Bronchial epithelial cell (primary cell): Measurements from ENCODE around the gene LRSAM1. TPM values are rescaled to one million over a fixed set of nuclear protein-coding genes. Genes with fewer than 3 reads are reported as not detected.

Experiments
- DNase-seq: peaks from one replicate; pipeline ENCODE4 v3.0.0-alpha.2; 2010; ENCODE audit warnings: low read depth
- FAIRE-seq: peaks from 2 replicates; lab custom pipeline; 2011; peaks lifted over from hg19 to GRCh38; lab: Jason Lieb, UNC
- H3K27me3 ChIP-seq: 2 replicates; pipeline ENCODE4 v1.5.1; 2011; ENCODE audit warnings: low read length; ENCODE audit not compliant: control insufficient read depth, insufficient read depth
- H3K36me3 ChIP-seq: 2 replicates; pipeline ENCODE4 v1.5.1; 2011; ENCODE audit warnings: low read length; ENCODE audit not compliant: control insufficient read depth, insufficient read depth
- H3K4me3 ChIP-seq: 2 replicates; pipeline ENCODE4 v1.5.1; 2011; ENCODE audit warnings: mild to moderate bottlenecking, low read depth, low read length, control low read depth
- total RNA-seq: library from RNA; depleted of rRNA; stranded (reverse); fragments of >200 nt; gene quantifications from 2 replicates; pipeline ENCODE4 v1.2.1, GENCODE V29; 2014
- TF ChIP-seq, protein P1 (sequence below): IDR thresholded peaks from 2 replicates; pipeline ENCODE4 v1.5.1; 2011; ENCODE audit warnings: mild to moderate bottlenecking, moderate library complexity, low read length, control low read depth, inconsistent platforms; ENCODE audit not compliant: insufficient read depth, severe bottlenecking

LRSAM1 gene
- total RNA-seq, 1 donor from 2014 or later, result 5.3 TPM

DNA sequence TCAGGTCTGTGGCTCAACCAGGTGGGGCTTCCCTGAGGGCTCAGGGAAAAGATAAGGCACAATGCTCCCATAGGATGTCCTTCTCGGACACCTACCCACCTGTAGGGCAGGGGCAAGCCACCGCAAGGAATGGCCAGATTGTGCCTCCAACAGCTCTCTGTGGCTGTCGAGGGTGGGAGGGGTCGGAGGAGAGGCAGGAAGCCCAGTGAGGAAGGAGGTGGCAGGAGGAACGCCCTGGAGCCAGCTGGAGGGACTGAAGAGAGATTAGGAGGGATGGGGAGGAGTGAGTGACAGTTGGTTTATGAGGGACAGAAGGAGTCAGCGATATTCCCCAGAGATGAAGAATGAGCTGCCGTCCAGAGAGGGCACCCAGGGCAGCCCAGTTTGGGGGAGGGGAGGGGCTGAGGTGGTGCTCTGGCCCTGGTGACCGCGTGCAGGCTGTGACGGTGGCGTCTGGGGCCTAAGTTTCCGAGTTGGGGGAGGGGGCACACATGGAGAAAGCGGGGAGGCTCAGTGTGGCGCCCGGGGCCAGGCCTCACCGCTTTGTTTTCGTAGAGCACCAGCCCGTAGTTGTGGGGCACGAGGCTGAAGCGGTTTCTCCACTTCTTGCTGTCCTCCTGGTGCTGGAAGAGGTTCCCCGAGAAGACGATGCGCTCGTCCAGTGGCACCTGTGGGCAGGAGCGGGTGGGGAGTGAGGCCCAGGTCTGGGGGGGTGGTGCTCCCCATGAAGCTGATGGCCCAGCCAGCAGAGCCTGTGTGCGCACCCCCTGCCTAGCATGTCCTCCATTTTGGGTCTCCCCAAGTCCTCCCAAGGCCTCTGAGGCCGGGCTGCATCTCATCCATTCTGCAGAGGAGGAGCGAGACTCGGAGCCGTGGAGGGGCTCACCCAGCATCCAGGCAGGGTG is 75.6 kb downstream of the LRSAM1 start:
- Histone ChIP-seq H3K4me3 (no peak overlapping the region), H3K27me3 (no peaks in the 10 kb centered on the region), H3K36me3 (peaks cover 55% of the 10 kb centered on the region)
- DNase-seq (no peak), FAIRE-seq (no peak)
- TF ChIP-seq, protein P1, sequence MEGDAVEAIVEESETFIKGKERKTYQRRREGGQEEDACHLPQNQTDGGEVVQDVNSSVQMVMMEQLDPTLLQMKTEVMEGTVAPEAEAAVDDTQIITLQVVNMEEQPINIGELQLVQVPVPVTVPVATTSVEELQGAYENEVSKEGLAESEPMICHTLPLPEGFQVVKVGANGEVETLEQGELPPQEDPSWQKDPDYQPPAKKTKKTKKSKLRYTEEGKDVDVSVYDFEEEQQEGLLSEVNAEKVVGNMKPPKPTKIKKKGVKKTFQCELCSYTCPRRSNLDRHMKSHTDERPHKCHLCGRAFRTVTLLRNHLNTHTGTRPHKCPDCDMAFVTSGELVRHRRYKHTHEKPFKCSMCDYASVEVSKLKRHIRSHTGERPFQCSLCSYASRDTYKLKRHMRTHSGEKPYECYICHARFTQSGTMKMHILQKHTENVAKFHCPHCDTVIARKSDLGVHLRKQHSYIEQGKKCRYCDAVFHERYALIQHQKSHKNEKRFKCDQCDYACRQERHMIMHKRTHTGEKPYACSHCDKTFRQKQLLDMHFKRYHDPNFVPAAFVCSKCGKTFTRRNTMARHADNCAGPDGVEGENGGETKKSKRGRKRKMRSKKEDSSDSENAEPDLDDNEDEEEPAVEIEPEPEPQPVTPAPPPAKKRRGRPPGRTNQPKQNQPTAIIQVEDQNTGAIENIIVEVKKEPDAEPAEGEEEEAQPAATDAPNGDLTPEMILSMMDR, result no peak

DNA sequence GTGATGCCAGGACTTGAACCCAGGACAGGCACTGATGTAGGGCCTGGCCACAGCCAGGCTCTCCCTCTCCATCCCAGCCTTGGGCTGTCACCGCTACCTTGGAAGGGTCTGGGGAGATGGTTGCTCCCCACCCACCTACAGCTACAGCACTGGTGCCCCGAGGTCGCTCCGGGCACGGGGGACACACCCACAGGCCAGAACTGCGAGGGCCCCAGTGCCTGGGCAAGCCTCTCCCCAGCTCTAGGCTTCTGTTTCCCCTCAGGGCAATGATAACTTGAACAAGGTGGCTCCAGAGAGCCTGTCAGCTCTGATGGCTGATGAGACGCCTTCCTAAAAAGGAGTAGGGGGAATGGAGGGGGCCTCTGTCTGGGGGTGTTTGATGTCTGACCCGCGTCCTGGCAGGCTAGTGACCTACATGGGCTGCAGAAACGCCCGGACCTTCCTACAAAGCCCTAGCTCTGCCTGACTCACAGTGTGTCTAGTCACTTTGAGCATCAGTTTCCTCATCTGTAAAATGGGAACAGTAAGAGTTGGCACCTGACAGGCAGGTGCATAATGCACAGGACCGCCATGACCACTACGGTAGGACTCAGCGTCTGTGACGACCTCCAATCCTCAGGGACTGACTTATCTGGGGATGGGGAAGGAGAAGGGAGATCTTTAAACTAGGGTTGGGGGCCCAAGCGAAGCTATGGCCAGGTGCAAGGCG is 76.4 kb downstream of the LRSAM1 start:
- TF ChIP-seq, protein P1, result no peak
- Histone ChIP-seq H3K27me3 (no peaks in the 10 kb centered on the region), H3K36me3 (peaks cover 51% of the 10 kb centered on the region), H3K4me3 (no peak overlapping the region)
- FAIRE-seq, result no peak
- no peak for DNase-seq

DNA sequence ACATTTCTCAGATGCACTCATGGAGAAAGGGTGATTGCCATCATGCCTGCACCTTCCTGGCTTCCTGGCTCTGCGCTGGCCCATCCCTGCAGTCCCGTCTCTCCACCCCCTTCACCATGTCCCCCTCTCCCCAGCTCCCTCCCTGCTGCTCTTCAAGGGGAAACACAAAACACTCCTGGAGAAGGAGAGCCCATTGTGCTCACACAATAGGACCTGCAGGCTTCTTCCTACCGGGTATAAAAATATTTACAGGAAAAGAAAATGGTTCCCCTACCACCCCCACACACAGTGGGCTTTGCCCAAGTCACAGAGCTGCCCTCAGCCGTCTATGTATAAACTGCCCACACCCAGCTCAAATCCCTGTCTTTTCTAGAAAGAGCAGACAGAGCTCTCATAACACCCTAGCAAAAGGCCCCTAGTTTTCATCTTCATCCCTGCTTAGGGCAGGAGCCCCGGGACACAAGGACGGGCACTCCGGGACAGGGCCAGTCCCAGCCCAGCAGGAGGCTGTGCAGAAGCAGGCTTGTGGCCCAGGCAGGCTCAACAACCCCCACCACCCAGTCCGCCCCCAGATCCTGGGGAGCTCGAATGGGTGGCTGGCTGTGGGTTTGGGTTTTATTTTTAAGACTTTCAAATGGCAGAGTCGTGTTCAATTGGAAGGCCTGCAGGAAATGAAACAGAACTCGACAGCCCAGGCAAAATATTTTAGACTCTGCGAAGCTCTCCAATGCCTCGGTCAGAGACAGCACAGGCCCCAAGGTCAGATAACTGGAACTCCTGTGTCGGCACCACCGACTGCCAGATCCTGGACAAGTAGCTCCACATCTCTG is 77.3 kb downstream of the LRSAM1 start:
- FAIRE-seq, result no peak
- H3K36me3 ChIP-seq, result peaks cover 48% of the 10 kb centered on the region

DNA sequence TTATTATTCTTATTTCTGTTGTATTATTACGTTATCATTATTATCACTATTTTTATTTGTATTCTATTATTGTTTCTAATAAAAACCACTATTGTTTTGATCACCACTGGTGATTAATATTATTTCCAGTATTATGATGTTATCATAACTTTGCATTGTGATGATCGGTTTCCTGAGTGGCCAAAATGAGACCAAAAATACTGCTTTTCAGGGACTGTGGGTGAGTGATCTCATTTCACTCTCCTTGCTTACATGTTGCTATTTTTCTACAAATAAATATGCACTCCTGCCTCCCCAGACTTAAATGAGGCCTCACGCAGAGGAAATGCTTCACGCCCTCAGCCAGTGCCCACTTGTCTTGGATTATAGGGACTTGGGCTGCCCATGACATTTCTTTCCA is 78.4 kb downstream of the LRSAM1 start:
- Histone ChIP-seq H3K36me3 (peaks cover 45% of the 10 kb centered on the region), H3K4me3 (no peak overlapping the region), H3K27me3 (no peaks in the 10 kb centered on the region)
- FAIRE-seq (no peak), DNase-seq (no peak)
- TF ChIP-seq, protein P1, result no peak

More for the DNA sequence above, 77.3 kb downstream of the LRSAM1 start:
- DNase-seq, result no peak
- Histone ChIP-seq H3K4me3 (no peak overlapping the region), H3K27me3 (no peaks in the 10 kb centered on the region)
- TF ChIP-seq, protein P1, result no peak

DNA sequence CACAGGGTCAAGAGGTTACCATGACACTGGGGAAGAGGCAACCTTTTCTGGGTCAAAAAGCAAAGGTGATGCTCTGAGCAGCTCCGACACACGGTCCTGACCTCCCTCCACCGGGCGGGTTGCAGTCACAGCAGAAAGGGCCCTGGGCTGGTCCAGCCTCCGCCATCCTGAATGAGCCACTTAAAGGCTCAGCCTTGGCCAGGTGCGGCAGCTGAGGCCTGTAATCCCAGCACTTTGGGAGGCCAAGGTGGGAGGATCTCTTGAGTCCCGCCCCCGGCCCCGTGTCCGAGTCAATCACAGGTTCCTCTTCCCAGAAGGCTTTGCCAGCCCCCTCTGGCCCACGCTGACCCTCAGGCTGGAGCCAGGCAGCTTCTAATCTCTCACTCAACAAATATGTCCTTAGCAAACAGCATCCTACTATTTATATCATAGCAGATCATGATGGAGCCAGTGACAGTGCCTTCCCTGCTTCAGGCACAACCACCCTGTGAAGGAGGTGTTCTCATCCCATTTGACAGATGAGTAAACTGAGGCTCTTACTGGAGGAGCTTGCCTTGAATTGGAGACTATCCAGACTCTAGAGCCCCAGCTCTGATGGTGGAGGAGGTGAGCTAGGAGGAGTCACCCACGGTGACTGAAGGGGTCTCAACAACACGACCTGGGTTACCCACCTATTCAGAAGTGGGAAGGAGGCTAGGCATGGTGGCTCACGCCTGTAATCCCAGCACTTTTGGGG is 79.1 kb downstream of the LRSAM1 start:
- Histone ChIP-seq H3K4me3 (no peak overlapping the region), H3K36me3 (peaks cover 44% of the 10 kb centered on the region), H3K27me3 (no peaks in the 10 kb centered on the region)
- FAIRE-seq, result no peak
- no peak for DNase-seq
- TF ChIP-seq, protein P1, result no peak
